ENCODE results near the gene GCN1.

- TF ChIP-seq CTCF (conservative IDR thresholded peaks at IDR 0.05 in 1 of 2, IDR thresholded peaks at IDR 0.05 in 1 of 2; ENCODE audit: low read depth in 1 of 2, low read length in 2 of 2) (no peak), EZH2 (IDR thresholded peaks at IDR 0.05; ENCODE audit: low read length, missing control alignments) (no peak)
Measured at GRCh38 chr12:120110550-120111501, 83.7 kb downstream of the GCN1 start.
